GM18505 (cell line): ENCODE measurements around the gene KLHL29.

Experiments used
- ATAC-seq: cut with Tn5 transposase; IDR thresholded peaks from one replicate; pipeline ENCODE4 v1.9.1; 2021; ENCODE audit not compliant: unreplicated experiment
- POLR2A ChIP-seq: IDR thresholded peaks from 4 replicates; pipeline ENCODE4 v1.6.1; 2011; ENCODE audit warnings: borderline replicate concordance; ENCODE audit not compliant: insufficient read depth, insufficient read length; ENCODE audit errors: extremely low read depth

Gene KLHL29

GRCh38 chr2:23659328-23659727 lies 274.3 kb downstream of the KLHL29 start:
- no peak for TF ChIP-seq POLR2A
- no peak for ATAC-seq

- ATAC-seq: no peak
- no peak for TF ChIP-seq POLR2A
Observed at GRCh38 chr2:23659773-23660172, 274.8 kb downstream of the KLHL29 start.

- no peak for ATAC-seq
- no peak for TF ChIP-seq POLR2A
Observed at GRCh38 chr2:23660237-23660636, 275.3 kb downstream of the KLHL29 start.

- no peak for ATAC-seq
Observed at GRCh38 chr2:23661276-23662050, 276.5 kb downstream of the KLHL29 start.

GRCh38 chr2:23662466-23662865 lies 277.5 kb downstream of the KLHL29 start:
- no peak for TF ChIP-seq POLR2A
- no peak for ATAC-seq

More at GRCh38 chr2:23661276-23662050, 276.5 kb downstream of the KLHL29 start:
- TF ChIP-seq POLR2A: no peak

GRCh38 chr2:23662941-23663920 lies 278.3 kb downstream of the KLHL29 start:
- ATAC-seq: no peak
- TF ChIP-seq POLR2A: no peak

GRCh38 chr2:23664066-23664788 lies 279.2 kb downstream of the KLHL29 start:
- no peak for ATAC-seq
- TF ChIP-seq POLR2A: no peak

- no peak for TF ChIP-seq POLR2A
- ATAC-seq: no peak
Observed at GRCh38 chr2:23666241-23666979, 281.4 kb downstream of the KLHL29 start.

GRCh38 chr2:23666980-23667357 lies 282.0 kb downstream of the KLHL29 start:
- no peak for TF ChIP-seq POLR2A
- no peak for ATAC-seq

GRCh38 chr2:23668756-23669304 lies 283.9 kb downstream of the KLHL29 start:
- no peak for TF ChIP-seq POLR2A
- no peak for ATAC-seq

- TF ChIP-seq POLR2A: no peak
- no peak for ATAC-seq
Observed at GRCh38 chr2:23669413-23670244, 284.6 kb downstream of the KLHL29 start.
